ENCODE data around the gene MON2. TPM values are rescaled to one million over a fixed set of nuclear protein-coding genes. Genes with fewer than 3 reads are reported as not detected.

The MON2 gene
- total RNA-seq, 4 donors from 2014 or later, result 36.1 to 92.9 (median 42.8) TPM

DNA sequence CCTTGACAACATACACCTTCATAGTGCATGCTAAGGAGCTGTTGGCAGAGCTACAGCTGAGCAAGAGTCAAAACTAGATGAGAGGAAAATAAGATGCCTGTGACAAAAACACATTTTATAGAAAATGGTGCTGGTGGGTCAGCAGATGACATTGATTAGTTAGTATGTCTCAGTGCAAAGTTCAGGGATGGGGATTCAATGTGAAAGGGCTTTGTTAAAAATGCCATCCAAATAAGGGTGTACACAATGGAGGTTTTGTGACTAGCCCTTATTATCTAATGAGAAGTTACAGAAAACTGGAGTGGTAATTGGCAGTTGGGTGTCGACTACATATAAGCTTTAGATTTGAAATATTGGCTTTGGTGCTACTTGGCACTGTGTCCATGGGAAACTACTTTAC lies 169.0 kb downstream of the MON2 start:
- no peak overlapping the region for H3K4me3 ChIP-seq (ENCODE audit: low read depth, poor library complexity, severe bottlenecking)
- DNase-seq (ENCODE audit: low spot score in 2 of 2), result no peak
- TF ChIP-seq, protein P1, sequence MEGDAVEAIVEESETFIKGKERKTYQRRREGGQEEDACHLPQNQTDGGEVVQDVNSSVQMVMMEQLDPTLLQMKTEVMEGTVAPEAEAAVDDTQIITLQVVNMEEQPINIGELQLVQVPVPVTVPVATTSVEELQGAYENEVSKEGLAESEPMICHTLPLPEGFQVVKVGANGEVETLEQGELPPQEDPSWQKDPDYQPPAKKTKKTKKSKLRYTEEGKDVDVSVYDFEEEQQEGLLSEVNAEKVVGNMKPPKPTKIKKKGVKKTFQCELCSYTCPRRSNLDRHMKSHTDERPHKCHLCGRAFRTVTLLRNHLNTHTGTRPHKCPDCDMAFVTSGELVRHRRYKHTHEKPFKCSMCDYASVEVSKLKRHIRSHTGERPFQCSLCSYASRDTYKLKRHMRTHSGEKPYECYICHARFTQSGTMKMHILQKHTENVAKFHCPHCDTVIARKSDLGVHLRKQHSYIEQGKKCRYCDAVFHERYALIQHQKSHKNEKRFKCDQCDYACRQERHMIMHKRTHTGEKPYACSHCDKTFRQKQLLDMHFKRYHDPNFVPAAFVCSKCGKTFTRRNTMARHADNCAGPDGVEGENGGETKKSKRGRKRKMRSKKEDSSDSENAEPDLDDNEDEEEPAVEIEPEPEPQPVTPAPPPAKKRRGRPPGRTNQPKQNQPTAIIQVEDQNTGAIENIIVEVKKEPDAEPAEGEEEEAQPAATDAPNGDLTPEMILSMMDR (IDR thresholded peaks at IDR 0.05), result no peak
- no peak for TF ChIP-seq POLR2A (IDR thresholded peaks at IDR 0.05)
- WGBS, 2 donors, result 42 to 55% methylated on average over 1 of the region's 1 CpG
- intact Hi-C loops (cut with DNase I; ENCODE audit: low total_unique reads), result no loop called here

DNA sequence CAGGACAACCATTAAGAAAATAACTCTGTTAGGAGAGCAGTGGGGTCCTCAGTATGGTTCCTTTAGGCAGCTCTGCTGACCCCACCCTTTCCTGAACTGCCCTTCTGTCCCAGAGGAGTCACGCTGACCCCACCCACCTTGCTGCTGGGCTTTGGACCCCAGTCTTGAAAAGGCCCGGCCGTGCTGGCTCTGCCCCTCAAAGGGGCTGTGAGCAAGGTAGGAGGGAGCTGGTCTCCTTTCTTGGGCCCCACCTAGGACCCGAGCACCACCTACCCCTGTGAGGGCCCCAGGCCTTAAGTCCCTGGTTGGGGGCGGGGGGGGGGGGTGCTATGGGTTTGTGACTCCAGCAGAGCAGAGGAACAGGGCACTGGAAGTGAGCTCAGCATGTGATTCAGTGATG lies 171.1 kb downstream of the MON2 start:
- WGBS, 2 donors, result 75 to 77% methylated on average over 5 of the region's 5 CpGs
- intact Hi-C loops (cut with DNase I; ENCODE audit: low total_unique reads), result no loop called here

DNA sequence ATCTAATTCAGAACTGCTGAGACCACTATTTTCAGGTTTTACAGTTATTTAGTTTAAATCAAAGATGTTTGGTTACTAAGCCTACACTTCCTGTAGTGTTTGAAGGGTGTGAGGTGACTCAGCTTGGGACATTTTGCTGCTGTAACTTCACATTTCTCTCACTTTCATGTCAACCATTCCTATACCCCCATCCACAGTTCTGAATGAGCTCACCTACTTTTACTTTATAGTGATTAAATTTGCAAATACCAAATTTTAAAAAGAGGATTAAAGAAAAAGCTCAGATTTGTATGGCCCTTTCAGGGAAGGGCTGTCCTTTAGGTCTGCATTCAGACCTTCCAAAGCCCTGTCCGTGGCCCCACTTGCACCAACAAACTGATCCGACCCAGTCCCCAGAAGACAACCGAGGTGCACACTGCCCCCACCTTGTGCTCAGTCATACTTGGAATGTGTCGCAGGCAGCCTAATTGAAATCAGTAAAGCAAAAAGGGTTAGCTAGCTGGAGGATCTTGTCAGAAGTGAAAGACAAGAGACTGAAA lies 174.4 kb downstream of the MON2 start:
- intact Hi-C loops (cut with DNase I; ENCODE audit: low total_unique reads), result no loop called here
- no peak overlapping the region for H3K4me3 ChIP-seq (ENCODE audit: low read depth, poor library complexity, severe bottlenecking)
- TF ChIP-seq POLR2A (IDR thresholded peaks at IDR 0.05), result no peak
- TF ChIP-seq, protein P1 (IDR thresholded peaks at IDR 0.05), result no peak
- 51 to 63% methylated on average over 4 of the region's 4 CpGs for WGBS, 2 donors
- DNase-seq (ENCODE audit: low spot score in 2 of 2), result no peak

More for the DNA sequence above, 171.1 kb downstream of the MON2 start:
- H3K4me3 ChIP-seq (ENCODE audit: low read depth, poor library complexity, severe bottlenecking), result no peak overlapping the region
- DNase-seq (ENCODE audit: low spot score in 2 of 2), result no peak
- no peak for TF ChIP-seq POLR2A (IDR thresholded peaks at IDR 0.05)
- TF ChIP-seq, protein P1 (IDR thresholded peaks at IDR 0.05), result no peak

DNA sequence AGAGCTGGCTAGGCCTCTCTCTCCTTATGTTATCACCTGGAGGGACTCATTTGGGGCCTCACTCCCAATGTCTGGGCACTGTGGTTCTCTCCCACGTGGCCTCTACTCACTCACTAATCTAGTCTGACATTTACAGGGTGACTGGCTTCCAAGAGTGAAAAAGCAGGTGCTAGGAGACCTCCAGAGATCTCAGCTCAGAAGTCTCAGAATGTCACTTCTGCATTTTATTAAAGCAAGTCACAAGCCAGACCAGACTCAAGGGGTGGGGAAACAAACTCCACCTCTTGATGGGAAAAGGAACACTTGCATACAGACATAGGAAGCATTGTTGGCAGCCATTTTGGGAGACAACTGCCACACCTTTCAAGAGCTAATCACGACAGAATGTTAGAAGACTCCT lies 175.9 kb downstream of the MON2 start:
- intact Hi-C loops (cut with DNase I; ENCODE audit: low total_unique reads), result no loop called here
- TF ChIP-seq, protein P1 (IDR thresholded peaks at IDR 0.05), result no peak
- no peak for TF ChIP-seq POLR2A (IDR thresholded peaks at IDR 0.05)
- H3K4me3 ChIP-seq (ENCODE audit: low read depth, poor library complexity, severe bottlenecking), result no peak overlapping the region
- DNase-seq (ENCODE audit: low spot score in 2 of 2), result no peak
- WGBS, 2 donors, result 68 to 88% methylated on average over 2 of the region's 2 CpGs

DNA sequence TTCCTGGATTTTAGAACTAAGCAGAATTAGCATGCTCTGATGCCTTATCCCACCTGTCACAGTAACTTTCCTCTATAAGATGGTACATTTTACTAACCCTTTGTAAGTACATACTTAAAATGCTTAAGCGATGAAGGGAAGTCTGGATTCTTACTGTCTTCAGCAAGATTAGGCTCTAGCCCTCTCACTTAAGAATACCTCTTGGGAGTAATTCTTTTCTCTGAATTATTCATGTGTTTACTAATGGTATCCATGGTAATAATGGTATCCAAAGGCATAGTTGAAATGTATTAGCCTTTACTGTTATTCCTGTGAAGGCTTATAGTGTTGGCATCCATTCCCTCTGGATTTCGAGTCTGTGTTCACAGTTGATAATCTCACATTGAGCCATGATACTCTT lies 176.9 kb downstream of the MON2 start:
- intact Hi-C loops (cut with DNase I; ENCODE audit: low total_unique reads), result no loop called here
- 90% methylated on average over 2 of the region's 2 CpGs for WGBS, 2 donors

More for the DNA sequence above, 176.9 kb downstream of the MON2 start:
- no peak for DNase-seq (ENCODE audit: low spot score in 2 of 2)
- TF ChIP-seq, protein P1 (IDR thresholded peaks at IDR 0.05), result no peak
- TF ChIP-seq POLR2A (IDR thresholded peaks at IDR 0.05), result no peak
- H3K4me3 ChIP-seq (ENCODE audit: low read depth, poor library complexity, severe bottlenecking), result no peak overlapping the region

Data from lower leg skin (tissue), 4 donors.